ENCODE data around the gene ADAMTS7.
A peak's percentile ranks its signal among the peaks of the same experiment; 100 is the strongest.

The ADAMTS7 gene

DNA sequence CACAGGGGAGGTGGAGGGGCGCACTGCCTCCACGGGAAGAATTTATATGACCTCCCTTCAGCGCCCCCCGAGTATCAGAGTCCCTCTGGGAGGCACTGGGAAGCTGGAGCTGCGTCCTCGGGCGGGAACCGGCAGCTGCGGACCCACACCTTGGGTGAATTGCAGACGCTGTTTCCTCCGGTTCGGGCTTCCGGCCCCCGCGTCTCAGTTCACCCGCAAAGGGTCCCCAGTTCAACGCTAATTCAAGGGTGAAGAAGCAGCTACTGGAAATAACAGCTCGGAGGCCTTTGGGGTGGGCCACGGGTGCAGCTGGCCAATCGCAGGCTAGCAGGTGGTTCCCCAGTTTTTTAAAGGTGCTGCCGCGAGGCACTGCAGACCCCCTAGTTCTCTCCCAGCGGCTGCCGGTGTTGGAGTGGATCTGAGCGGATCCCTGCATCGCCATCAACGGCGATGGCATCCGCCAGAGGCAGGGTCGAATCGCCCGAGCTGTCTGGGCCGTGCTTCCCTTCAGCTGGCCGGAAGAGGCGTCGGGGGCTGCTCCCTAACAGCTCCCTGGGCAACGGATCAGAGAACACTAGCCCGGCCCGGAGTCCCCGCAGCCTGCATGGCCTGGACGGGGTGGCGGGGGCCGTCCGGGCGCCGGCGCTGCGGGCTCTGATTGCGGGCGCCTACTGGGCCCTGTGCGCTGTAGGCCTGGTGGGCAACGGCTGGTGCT, 19.4 kb upstream of the ADAMTS7 start:
- H3K9me3 ChIP-seq (ENCODE audit: control insufficient read depth, low read length) = no peaks in the 10 kb centered on the region
- no peaks in the 10 kb centered on the region for H3K4me1 ChIP-seq (ENCODE audit: control insufficient read depth, insufficient read depth, low read length, poor library complexity, severe bottlenecking)
- peaks cover 3% of the 10 kb centered on the region for H3K27me3 ChIP-seq (replicated peaks; ENCODE audit: control insufficient read depth, insufficient read depth, low read length, poor library complexity, severe bottlenecking)
- no peaks in the 10 kb centered on the region for H3K36me3 ChIP-seq (ENCODE audit: control insufficient read depth, insufficient read depth, low read length)
- H3K4me3 ChIP-seq (ENCODE audit: insufficient read depth, low read depth, low read length, poor library complexity, severe bottlenecking) = peak overlapping the region; percentile 48
- H3K27ac ChIP-seq (ENCODE audit: insufficient read depth, low read length, poor library complexity, severe bottlenecking) = no peak overlapping the region
- no peak for DNase-seq

DNA sequence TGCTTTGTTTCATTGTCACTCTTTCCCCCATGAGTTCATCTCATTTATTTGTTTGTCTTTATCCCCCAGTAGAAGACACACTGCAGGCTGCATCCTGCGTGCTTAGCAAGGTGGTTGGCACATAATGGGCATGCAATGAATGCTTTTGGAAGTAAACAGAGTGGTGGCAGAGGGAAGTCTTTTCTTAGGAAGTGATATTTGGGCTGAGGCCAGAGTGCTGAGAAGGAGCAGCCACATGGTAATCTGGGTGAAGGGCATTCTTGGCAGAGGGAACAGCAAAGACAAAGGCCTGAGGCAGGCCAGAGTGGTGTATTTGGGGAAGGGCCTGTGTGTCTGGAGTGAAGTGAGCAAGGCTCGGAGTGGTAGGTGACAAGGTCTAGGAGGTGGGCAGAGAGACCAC, 17.7 kb upstream of the ADAMTS7 start:
- Histone ChIP-seq H3K4me3 (ENCODE audit: insufficient read depth, low read depth, low read length, poor library complexity, severe bottlenecking) (no peak overlapping the region), H3K36me3 (ENCODE audit: control insufficient read depth, insufficient read depth, low read length) (no peaks in the 10 kb centered on the region), H3K4me1 (ENCODE audit: control insufficient read depth, insufficient read depth, low read length, poor library complexity, severe bottlenecking) (no peaks in the 10 kb centered on the region), H3K27me3 (replicated peaks; ENCODE audit: control insufficient read depth, insufficient read depth, low read length, poor library complexity, severe bottlenecking) (peaks cover 3% of the 10 kb centered on the region), H3K9me3 (ENCODE audit: control insufficient read depth, low read length) (no peaks in the 10 kb centered on the region), H3K27ac (ENCODE audit: insufficient read depth, low read length, poor library complexity, severe bottlenecking) (no peak overlapping the region)
- no peak for DNase-seq

DNA sequence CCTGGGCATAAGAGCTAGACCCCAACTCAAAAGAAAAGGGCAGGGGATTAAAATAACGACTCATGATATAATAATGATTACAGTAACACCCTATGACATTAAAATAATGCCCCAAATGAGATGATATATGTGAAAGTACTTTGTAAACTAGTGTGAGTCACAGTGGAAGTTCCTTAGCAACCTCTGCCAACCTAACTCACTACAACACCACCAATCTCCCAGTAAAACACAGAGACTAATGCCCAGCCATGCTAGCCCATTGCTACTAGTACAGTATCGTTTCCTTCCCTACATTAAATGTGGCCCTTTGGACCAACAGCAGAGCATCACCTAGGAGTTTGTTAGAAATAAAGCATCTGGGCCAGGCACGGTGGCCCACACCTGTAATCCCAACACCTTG, 11.2 kb upstream of the ADAMTS7 start:
- Histone ChIP-seq H3K4me3 (ENCODE audit: insufficient read depth, low read depth, low read length, poor library complexity, severe bottlenecking) (no peak overlapping the region), H3K4me1 (ENCODE audit: control insufficient read depth, insufficient read depth, low read length, poor library complexity, severe bottlenecking) (no peaks in the 10 kb centered on the region), H3K9me3 (ENCODE audit: control insufficient read depth, low read length) (no peaks in the 10 kb centered on the region), H3K27ac (ENCODE audit: insufficient read depth, low read length, poor library complexity, severe bottlenecking) (no peak overlapping the region), H3K36me3 (ENCODE audit: control insufficient read depth, insufficient read depth, low read length) (no peaks in the 10 kb centered on the region), H3K27me3 (replicated peaks; ENCODE audit: control insufficient read depth, insufficient read depth, low read length, poor library complexity, severe bottlenecking) (no peaks in the 10 kb centered on the region)
- no peak for DNase-seq

DNA sequence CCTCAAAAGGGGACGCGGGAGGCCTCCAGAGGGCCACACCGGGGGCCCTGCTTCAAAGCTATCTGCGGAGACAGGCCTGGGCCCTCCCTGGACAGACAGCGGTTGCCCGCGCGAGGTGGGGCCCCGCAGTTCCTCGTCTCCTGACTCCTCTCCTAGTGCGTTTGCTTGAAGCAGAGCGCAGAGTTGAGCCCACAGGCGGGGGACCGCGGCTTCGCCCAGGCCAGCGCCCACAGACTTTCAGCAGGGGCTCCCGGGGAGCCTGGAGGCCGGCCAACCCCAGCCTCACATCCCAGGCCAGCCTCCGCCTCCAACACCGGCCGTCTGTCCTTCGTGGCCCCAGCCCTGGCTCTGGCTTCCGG, 540 bp upstream of the ADAMTS7 start:
- peaks cover 21% of the 10 kb centered on the region for H3K27me3 ChIP-seq (replicated peaks; ENCODE audit: control insufficient read depth, insufficient read depth, low read length, poor library complexity, severe bottlenecking)
- H3K36me3 ChIP-seq (ENCODE audit: control insufficient read depth, insufficient read depth, low read length) = no peaks in the 10 kb centered on the region
- no peaks in the 10 kb centered on the region for H3K9me3 ChIP-seq (ENCODE audit: control insufficient read depth, low read length)
- H3K4me1 ChIP-seq (ENCODE audit: control insufficient read depth, insufficient read depth, low read length, poor library complexity, severe bottlenecking) = peaks cover 12% of the 10 kb centered on the region
- DNase-seq = no peak
- H3K4me3 ChIP-seq (ENCODE audit: insufficient read depth, low read depth, low read length, poor library complexity, severe bottlenecking) = peak overlapping the region; percentile 35
- H3K27ac ChIP-seq (ENCODE audit: insufficient read depth, low read length, poor library complexity, severe bottlenecking) = no peak overlapping the region

DNA sequence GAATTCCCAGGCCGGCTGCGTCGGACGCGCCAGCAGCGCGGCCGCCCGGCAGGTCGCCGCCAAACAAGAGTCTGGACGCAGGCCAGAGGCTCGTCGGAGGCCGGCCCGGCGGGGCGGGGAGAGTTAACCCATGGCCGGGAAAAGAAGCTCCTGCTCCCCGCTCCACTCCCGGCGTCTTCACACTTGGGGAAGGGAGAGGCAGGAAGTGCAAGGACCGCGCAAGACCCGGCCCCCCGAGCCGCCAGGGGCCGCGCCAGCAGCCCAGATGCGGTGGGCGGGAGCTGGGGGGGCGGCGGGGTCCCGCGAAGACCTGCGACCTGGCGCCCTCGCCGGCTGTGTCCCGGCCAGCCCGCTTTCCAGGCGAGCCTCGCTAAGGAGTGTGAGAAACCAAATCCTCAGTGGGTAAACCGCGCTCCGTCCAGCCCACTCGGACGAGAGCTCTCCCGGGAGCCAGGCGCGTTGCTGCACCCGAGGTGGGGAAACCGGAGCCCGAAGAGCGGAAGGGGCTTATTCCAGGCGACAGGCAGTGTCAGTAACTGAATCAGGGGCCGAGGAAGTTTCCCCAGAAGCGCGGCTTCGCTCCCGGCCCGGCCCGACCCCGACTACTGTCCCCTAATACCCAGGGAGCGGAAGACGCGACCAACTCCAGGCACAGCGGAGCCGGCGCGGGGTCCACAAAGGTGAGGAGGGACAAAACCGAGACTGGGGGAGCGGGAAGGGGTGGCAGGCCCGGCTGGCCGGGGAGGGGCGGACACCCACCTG, 721 bp downstream of the ADAMTS7 start:
- DNase-seq = no peak
- Histone ChIP-seq H3K36me3 (ENCODE audit: control insufficient read depth, insufficient read depth, low read length) (no peaks in the 10 kb centered on the region), H3K4me1 (ENCODE audit: control insufficient read depth, insufficient read depth, low read length, poor library complexity, severe bottlenecking) (peaks cover 12% of the 10 kb centered on the region), H3K4me3 (ENCODE audit: insufficient read depth, low read depth, low read length, poor library complexity, severe bottlenecking) (peak overlapping the region; percentile 71), H3K27ac (ENCODE audit: insufficient read depth, low read length, poor library complexity, severe bottlenecking) (no peak overlapping the region), H3K27me3 (replicated peaks; ENCODE audit: control insufficient read depth, insufficient read depth, low read length, poor library complexity, severe bottlenecking) (peaks cover 21% of the 10 kb centered on the region), H3K9me3 (ENCODE audit: control insufficient read depth, low read length) (no peaks in the 10 kb centered on the region)

DNA sequence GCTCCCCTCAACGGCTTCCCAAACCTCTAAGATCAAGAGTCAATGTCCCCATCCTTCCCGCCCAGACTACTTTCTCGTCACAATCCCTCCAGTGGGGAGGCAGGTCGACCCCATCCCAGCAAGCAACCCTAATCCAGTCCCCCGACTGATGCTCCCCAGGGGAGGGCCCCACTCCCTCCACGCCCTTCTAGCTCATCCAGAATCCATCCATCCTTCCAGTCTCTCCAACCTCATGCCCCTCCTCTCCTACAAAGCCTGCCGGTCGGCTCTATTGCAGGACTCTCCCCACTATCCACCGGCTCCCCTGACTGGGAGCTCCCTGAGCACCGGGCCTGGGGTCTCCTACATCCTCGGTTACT, 1.3 kb downstream of the ADAMTS7 start:
- Histone ChIP-seq H3K36me3 (ENCODE audit: control insufficient read depth, insufficient read depth, low read length) (no peaks in the 10 kb centered on the region), H3K4me3 (ENCODE audit: insufficient read depth, low read depth, low read length, poor library complexity, severe bottlenecking) (no peak overlapping the region), H3K27ac (ENCODE audit: insufficient read depth, low read length, poor library complexity, severe bottlenecking) (no peak overlapping the region)

DNA sequence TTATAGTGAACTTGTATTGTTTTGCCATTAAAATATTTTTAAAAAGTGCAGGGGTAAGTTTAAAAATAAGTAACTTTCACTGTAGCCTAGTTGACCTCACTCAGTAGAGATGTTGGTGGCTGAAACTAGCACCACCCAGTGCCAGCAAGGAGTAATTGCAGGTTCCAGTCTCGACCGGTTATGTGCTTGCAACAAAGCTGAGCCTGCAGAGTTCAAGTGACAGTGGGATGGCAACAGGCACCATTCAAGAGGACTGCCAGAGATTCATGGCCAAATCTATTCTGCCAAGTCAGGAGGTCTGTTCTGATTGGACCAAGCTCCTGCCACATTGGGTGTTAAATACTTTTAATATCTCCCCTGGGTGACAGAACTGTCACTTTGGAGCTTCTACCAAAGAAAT, 2.7 kb downstream of the ADAMTS7 start:
- no peak for DNase-seq
- Histone ChIP-seq H3K27ac (ENCODE audit: insufficient read depth, low read length, poor library complexity, severe bottlenecking) (no peak overlapping the region), H3K9me3 (ENCODE audit: control insufficient read depth, low read length) (no peaks in the 10 kb centered on the region), H3K36me3 (ENCODE audit: control insufficient read depth, insufficient read depth, low read length) (no peaks in the 10 kb centered on the region), H3K27me3 (replicated peaks; ENCODE audit: control insufficient read depth, insufficient read depth, low read length, poor library complexity, severe bottlenecking) (peaks cover 21% of the 10 kb centered on the region), H3K4me3 (ENCODE audit: insufficient read depth, low read depth, low read length, poor library complexity, severe bottlenecking) (no peak overlapping the region), H3K4me1 (ENCODE audit: control insufficient read depth, insufficient read depth, low read length, poor library complexity, severe bottlenecking) (peaks cover 12% of the 10 kb centered on the region)

More for the DNA sequence above, 1.3 kb downstream of the ADAMTS7 start:
- Histone ChIP-seq H3K9me3 (ENCODE audit: control insufficient read depth, low read length) (no peaks in the 10 kb centered on the region), H3K4me1 (ENCODE audit: control insufficient read depth, insufficient read depth, low read length, poor library complexity, severe bottlenecking) (peaks cover 12% of the 10 kb centered on the region), H3K27me3 (replicated peaks; ENCODE audit: control insufficient read depth, insufficient read depth, low read length, poor library complexity, severe bottlenecking) (peaks cover 21% of the 10 kb centered on the region)
- DNase-seq = no peak

DNA sequence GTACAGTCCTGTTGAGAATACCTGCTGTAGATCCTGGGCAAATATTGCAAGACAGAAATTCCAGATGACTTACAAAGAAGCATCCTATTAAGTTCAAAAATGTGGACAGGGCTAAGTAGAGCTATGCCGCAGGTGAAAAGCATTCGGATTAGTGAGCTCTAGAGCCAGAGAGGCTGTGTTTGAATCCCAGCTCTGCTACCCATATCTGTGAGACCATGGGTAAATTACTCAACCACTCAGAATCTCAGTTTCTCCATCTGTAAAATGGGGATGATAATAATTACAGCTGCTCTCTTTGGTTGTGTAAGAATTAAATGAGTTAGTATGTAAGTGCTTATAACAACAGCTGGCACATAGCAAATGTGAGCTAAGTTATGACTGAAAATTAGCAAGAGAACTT, 3.9 kb downstream of the ADAMTS7 start:
- H3K36me3 ChIP-seq (ENCODE audit: control insufficient read depth, insufficient read depth, low read length) = no peaks in the 10 kb centered on the region
- no peaks in the 10 kb centered on the region for H3K9me3 ChIP-seq (ENCODE audit: control insufficient read depth, low read length)
- H3K27me3 ChIP-seq (replicated peaks; ENCODE audit: control insufficient read depth, insufficient read depth, low read length, poor library complexity, severe bottlenecking) = peaks cover 18% of the 10 kb centered on the region
- H3K27ac ChIP-seq (ENCODE audit: insufficient read depth, low read length, poor library complexity, severe bottlenecking) = no peak overlapping the region
- no peak overlapping the region for H3K4me3 ChIP-seq (ENCODE audit: insufficient read depth, low read depth, low read length, poor library complexity, severe bottlenecking)
- H3K4me1 ChIP-seq (ENCODE audit: control insufficient read depth, insufficient read depth, low read length, poor library complexity, severe bottlenecking) = peaks cover 12% of the 10 kb centered on the region
- no peak for DNase-seq

DNA sequence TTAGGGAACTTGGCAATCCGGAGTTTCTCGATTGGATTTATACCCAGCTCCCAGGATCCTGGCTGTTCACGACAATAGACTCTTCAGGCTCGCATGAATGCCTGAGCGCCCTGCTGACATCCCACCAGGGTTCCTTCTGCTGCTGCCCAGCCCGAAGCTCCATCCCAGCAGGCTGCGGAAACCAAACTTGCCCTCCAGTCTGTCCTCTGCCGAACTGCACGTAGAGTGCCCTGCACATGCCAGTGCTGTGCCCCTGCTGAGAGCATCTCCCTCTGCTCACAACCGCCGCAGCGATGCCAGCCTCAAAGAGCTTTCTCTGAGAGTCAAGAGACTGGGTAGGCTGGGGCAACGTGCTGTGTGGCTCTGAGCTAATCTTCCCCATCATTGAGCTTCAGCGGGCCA, 6.9 kb downstream of the ADAMTS7 start:
- no peak overlapping the region for H3K4me3 ChIP-seq (ENCODE audit: insufficient read depth, low read depth, low read length, poor library complexity, severe bottlenecking)
- no peak overlapping the region for H3K27ac ChIP-seq (ENCODE audit: insufficient read depth, low read length, poor library complexity, severe bottlenecking)
- no peaks in the 10 kb centered on the region for H3K36me3 ChIP-seq (ENCODE audit: control insufficient read depth, insufficient read depth, low read length)
- no peaks in the 10 kb centered on the region for H3K4me1 ChIP-seq (ENCODE audit: control insufficient read depth, insufficient read depth, low read length, poor library complexity, severe bottlenecking)
- H3K9me3 ChIP-seq (ENCODE audit: control insufficient read depth, low read length) = no peaks in the 10 kb centered on the region
- DNase-seq = no peak
- no peaks in the 10 kb centered on the region for H3K27me3 ChIP-seq (replicated peaks; ENCODE audit: control insufficient read depth, insufficient read depth, low read length, poor library complexity, severe bottlenecking)

DNA sequence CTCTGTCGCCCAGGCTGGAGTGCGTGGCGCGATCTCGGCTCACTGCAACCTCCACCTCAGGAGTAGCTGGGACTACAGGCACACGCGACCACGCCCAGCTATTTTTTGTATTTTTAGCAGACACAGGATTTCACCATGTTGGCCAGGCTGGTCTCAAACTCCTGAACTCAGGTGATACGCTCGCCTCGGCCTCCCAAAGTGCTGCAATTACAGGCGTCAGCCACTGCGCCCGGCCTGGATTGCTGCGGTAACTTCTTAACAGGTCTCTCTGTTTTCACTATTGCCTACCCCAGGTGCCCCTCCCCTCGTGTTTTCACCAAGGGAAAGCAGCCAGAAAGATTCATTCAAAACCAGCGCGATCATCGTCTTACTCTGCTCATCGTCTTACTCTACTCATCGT, 10.5 kb downstream of the ADAMTS7 start:
- H3K27me3 ChIP-seq (replicated peaks; ENCODE audit: control insufficient read depth, insufficient read depth, low read length, poor library complexity, severe bottlenecking) = no peaks in the 10 kb centered on the region
- no peak overlapping the region for H3K27ac ChIP-seq (ENCODE audit: insufficient read depth, low read length, poor library complexity, severe bottlenecking)
- no peak overlapping the region for H3K4me3 ChIP-seq (ENCODE audit: insufficient read depth, low read depth, low read length, poor library complexity, severe bottlenecking)
- H3K9me3 ChIP-seq (ENCODE audit: control insufficient read depth, low read length) = no peaks in the 10 kb centered on the region
- no peaks in the 10 kb centered on the region for H3K36me3 ChIP-seq (ENCODE audit: control insufficient read depth, insufficient read depth, low read length)
- no peaks in the 10 kb centered on the region for H3K4me1 ChIP-seq (ENCODE audit: control insufficient read depth, insufficient read depth, low read length, poor library complexity, severe bottlenecking)
- DNase-seq = no peak
